HepG2 (cell line): ENCODE measurements around the gene ARHGAP35. TPM values are rescaled to one million over a fixed set of nuclear protein-coding genes. Genes with fewer than 3 reads are reported as not detected.

Source experiments
- IRF2 ChIP-seq: IDR thresholded peaks from 2 replicates; pipeline ENCODE4 v1.6.1; 2018; ENCODE audit warnings: missing genetic modification reagents, missing compliant biosample characterization
- MBNL3 ChIP-seq: fragments of 250-450 bp; sonication (Bioruptor Pico); conservative IDR thresholded peaks from 2 replicates; pipeline ENCODE4 v1.8.0; 2022; ENCODE audit warnings: mild to moderate bottlenecking, inconsistent platforms
- MEIS1 ChIP-seq: sonication (generic); formaldehyde crosslinking; IDR thresholded peaks from 2 replicates; pipeline ENCODE4 v1.9.0; 2021; ENCODE audit warnings: mild to moderate bottlenecking, missing genetic modification reagents, moderate library complexity, borderline replicate concordance
- NFRKB ChIP-seq: fragments of 450-650 bp; IDR thresholded peaks from 2 replicates; pipeline ENCODE4 v1.6.1; 2017
- ZNF547 ChIP-seq: sonication (generic); formaldehyde crosslinking; IDR thresholded peaks from 2 replicates; pipeline ENCODE4 v1.5.1; 2020; ENCODE audit warnings: mild to moderate bottlenecking, missing genetic modification reagents
- ZNF879 ChIP-seq: sonication (generic); formaldehyde crosslinking; IDR thresholded peaks from 2 replicates; pipeline ENCODE4 v1.8.1; 2023; ENCODE audit warnings: missing genetic modification reagents
- polyA plus RNA-seq, 8 experiments: library from polyadenylated mRNA; depleted of rRNA in 3 of 8; stranded (reverse) in 7 of 8; unstranded in 1 of 8; fragments of >200 nt; fragmentation: Illumina TruSeq in 4 of 8; extraction: Trizol in 4 of 8; gene quantifications; 2 replicates each; pipeline versions ENCODE4 v1.2.1 to v1.2.3, GENCODE V29; 2011 to 2016; ENCODE audit warnings: low read depth in 4 of 8, missing spikeins in 1 of 8, mixed read lengths in 1 of 8; ENCODE audit not compliant: insufficient read depth in 1 of 8
- total RNA-seq, 5 experiments: library from RNA; depleted of rRNA; stranded (reverse); fragments of >200 nt; fragmentation: Illumina TruSeq; extraction: Trizol; gene quantifications; 2 replicates each; pipeline ENCODE4 v1.2.3, GENCODE V29; 2016; ENCODE audit warnings: low read depth in 1 of 5
- TF ChIP-seq, protein P1 (sequence below): sonication (generic); formaldehyde crosslinking; IDR thresholded peaks from 2 replicates; pipeline ENCODE4 v1.5.1; 2020; ENCODE audit warnings: missing genetic modification reagents, mild to moderate bottlenecking, borderline replicate concordance
- TF ChIP-seq, protein P2 (sequence below): sonication (generic); formaldehyde crosslinking; IDR thresholded peaks from 2 replicates; pipeline ENCODE4 v1.5.1; 2020; ENCODE audit warnings: missing genetic modification reagents, mild to moderate bottlenecking, borderline replicate concordance
- TF ChIP-seq, protein P3 (sequence below): sonication (generic); formaldehyde crosslinking; IDR thresholded peaks from 2 replicates; pipeline ENCODE4 v1.5.0; 2020; ENCODE audit warnings: mild to moderate bottlenecking, low read depth, missing genetic modification reagents, borderline replicate concordance
- TF ChIP-seq, protein P4 (sequence below): conservative IDR thresholded peaks from 2 replicates; pipeline ENCODE4 v1.6.1; 2018; ENCODE audit warnings: missing genetic modification reagents
- TF ChIP-seq, protein P5 (sequence below), 2 experiments: sonication (generic) in 1 of 2; formaldehyde crosslinking in 1 of 2; IDR thresholded peaks; 2 replicates each; pipeline versions ENCODE4 v1.4.0 to v1.6.1; 2018 to 2020; ENCODE audit warnings: missing genetic modification reagents in 2 of 2, borderline replicate concordance in 1 of 2, low read depth in 1 of 2, mild to moderate bottlenecking in 1 of 2, missing biosample characterization in 1 of 2
- TF ChIP-seq, protein P6 (sequence below): sonication (generic); formaldehyde crosslinking; conservative IDR thresholded peaks from 2 replicates; pipeline ENCODE4 v1.4.0; 2020; ENCODE audit warnings: missing genetic modification reagents
- TF ChIP-seq, protein P7 (sequence below): IDR thresholded peaks from 2 replicates; pipeline ENCODE4 v1.6.1; 2016; ENCODE audit warnings: low read depth, control low read depth

The ARHGAP35 gene
- total and polyA plus RNA-seq, 2 of the 13 experiments (the other 11 are each of a cell fraction or from before 2014, with no cell fraction given), result 30.1 to 30.2 TPM

DNA sequence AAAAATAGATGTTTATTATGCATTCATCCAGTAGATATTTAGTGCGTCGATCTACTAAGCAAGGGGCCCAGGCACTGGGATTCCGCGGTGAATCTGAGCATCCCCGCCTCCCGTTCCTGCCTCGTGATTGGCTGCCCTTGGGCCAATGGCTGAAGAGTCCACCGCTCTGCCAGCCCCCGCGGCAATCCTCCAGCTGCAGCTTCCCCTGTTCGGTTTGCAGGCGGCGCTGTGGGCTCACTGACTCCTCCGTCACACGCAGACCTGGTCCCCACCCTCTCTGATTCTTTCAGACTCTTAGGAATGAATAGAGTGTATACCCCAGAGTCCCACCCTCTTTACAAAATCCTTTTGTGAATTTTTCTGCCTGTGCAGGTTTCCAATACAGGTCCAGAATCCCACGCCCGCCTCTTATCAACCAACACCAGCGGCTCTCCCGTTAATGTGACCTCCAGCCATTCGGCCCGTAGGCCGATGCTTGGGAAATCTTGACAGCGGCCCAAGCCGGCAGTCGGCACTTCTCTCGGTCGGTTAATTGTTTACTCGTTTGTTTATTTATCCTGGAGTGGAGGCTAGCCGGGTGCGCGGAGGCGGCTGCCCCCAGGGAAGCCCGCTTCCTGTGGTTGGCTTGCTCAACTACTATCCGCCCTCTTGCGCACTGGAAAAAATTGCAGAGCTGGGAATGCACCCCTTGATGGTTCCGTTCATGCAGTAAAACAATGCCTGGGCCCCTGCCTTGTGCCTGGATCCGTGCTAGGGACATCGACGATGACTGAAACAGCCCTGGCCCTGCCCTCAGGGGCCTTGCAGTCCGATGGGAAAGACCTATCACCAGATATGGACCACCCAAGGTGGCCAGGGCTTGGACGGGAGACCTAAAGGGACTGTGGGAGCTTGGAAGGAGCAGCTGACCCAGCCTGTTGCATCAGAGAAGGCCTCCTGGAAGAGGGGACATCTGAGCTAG is 4.5 kb upstream of the ARHGAP35 start (continued):
- TF ChIP-seq ZNF879 (no peak), ZNF547 (CRISPR knock-in tag) (no peak; the same call in 1 of the 2 replicates), MEIS1 (CRISPR knock-in tag) (no peak), MBNL3 (CRISPR knock-in tag) (no peak), IRF2 (CRISPR knock-in tag) (no peak), NFRKB (no peak)
- TF ChIP-seq, protein P1, sequence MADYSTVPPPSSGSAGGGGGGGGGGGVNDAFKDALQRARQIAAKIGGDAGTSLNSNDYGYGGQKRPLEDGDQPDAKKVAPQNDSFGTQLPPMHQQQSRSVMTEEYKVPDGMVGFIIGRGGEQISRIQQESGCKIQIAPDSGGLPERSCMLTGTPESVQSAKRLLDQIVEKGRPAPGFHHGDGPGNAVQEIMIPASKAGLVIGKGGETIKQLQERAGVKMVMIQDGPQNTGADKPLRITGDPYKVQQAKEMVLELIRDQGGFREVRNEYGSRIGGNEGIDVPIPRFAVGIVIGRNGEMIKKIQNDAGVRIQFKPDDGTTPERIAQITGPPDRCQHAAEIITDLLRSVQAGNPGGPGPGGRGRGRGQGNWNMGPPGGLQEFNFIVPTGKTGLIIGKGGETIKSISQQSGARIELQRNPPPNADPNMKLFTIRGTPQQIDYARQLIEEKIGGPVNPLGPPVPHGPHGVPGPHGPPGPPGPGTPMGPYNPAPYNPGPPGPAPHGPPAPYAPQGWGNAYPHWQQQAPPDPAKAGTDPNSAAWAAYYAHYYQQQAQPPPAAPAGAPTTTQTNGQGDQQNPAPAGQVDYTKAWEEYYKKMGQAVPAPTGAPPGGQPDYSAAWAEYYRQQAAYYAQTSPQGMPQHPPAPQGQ, result no peak
- TF ChIP-seq, protein P2, sequence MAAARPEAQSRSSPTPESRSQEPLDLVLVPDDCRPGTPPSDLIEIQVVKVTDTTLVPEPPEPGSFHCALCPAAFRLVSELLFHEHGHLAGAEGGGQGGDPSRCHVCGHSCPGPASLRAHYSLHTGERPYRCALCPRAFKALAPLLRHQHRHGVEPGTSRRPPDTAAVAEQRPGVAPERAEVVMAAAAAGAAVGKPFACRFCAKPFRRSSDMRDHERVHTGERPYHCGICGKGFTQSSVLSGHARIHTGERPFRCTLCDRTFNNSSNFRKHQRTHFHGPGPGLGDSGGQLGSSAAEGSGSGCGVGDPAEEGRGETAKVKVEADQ, result no peak
- TF ChIP-seq, protein P3, sequence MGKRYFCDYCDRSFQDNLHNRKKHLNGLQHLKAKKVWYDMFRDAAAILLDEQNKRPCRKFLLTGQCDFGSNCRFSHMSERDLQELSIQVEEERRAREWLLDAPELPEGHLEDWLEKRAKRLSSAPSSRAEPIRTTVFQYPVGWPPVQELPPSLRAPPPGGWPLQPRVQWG (CRISPR knock-in tag), result no peak
- TF ChIP-seq, protein P4, sequence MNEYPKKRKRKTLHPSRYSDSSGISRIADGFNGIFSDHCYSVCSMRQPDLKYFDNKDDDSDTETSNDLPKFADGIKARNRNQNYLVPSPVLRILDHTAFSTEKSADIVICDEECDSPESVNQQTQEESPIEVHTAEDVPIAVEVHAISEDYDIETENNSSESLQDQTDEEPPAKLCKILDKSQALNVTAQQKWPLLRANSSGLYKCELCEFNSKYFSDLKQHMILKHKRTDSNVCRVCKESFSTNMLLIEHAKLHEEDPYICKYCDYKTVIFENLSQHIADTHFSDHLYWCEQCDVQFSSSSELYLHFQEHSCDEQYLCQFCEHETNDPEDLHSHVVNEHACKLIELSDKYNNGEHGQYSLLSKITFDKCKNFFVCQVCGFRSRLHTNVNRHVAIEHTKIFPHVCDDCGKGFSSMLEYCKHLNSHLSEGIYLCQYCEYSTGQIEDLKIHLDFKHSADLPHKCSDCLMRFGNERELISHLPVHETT (CRISPR knock-in tag), result 0 out of 2 replicates have a peak, but pooled peaks have one; percentile 38
- TF ChIP-seq, protein P5, sequence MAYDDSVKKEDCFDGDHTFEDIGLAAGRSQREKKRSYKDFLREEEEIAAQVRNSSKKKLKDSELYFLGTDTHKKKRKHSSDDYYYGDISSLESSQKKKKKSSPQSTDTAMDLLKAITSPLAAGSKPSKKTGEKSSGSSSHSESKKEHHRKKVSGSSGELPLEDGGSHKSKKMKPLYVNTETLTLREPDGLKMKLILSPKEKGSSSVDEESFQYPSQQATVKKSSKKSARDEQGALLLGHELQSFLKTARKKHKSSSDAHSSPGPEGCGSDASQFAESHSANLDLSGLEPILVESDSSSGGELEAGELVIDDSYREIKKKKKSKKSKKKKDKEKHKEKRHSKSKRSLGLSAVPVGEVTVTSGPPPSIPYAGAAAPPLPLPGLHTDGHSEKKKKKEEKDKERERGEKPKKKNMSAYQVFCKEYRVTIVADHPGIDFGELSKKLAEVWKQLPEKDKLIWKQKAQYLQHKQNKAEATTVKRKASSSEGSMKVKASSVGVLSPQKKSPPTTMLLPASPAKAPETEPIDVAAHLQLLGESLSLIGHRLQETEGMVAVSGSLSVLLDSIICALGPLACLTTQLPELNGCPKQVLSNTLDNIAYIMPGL (CRISPR knock-in tag; IDR thresholded peaks at IDR 0.05; ENCODE audit: borderline replicate concordance in 1 of 2, low read depth in 1 of 2), result peak; percentile 59 to 82
- TF ChIP-seq, protein P6, sequence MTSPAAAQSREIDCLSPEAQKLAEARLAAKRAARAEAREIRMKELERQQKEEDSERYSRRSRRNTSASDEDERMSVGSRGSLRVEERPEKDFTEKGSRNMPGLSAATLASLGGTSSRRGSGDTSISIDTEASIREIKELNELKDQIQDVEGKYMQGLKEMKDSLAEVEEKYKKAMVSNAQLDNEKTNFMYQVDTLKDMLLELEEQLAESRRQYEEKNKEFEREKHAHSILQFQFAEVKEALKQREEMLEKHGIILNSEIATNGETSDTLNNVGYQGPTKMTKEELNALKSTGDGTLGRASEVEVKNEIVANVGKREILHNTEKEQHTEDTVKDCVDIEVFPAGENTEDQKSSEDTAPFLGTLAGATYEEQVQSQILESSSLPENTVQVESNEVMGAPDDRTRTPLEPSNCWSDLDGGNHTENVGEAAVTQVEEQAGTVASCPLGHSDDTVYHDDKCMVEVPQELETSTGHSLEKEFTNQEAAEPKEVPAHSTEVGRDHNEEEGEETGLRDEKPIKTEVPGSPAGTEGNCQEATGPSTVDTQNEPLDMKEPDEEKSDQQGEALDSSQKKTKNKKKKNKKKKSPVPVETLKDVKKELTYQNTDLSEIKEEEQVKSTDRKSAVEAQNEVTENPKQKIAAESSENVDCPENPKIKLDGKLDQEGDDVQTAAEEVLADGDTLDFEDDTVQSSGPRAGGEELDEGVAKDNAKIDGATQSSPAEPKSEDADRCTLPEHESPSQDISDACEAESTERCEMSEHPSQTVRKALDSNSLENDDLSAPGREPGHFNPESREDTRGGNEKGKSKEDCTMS (CRISPR knock-in tag), result no peak
- TF ChIP-seq, protein P7, sequence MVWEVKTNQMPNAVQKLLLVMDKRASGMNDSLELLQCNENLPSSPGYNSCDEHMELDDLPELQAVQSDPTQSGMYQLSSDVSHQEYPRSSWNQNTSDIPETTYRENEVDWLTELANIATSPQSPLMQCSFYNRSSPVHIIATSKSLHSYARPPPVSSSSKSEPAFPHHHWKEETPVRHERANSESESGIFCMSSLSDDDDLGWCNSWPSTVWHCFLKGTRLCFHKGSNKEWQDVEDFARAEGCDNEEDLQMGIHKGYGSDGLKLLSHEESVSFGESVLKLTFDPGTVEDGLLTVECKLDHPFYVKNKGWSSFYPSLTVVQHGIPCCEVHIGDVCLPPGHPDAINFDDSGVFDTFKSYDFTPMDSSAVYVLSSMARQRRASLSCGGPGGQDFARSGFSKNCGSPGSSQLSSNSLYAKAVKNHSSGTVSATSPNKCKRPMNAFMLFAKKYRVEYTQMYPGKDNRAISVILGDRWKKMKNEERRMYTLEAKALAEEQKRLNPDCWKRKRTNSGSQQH (CRISPR knock-in tag), result peak; percentile 37; the same call in 1 of the 2 replicates
